ENCODE results near the gene SLC35B3. TPM values are rescaled to one million over a fixed set of nuclear protein-coding genes. Genes with fewer than 3 reads are reported as not detected.
"Not testable (repeated sequence)": the region's sequence is repeated elsewhere in the genome, so short reads cannot be mapped to it uniquely, and the experiment has no call there.

SLC35B3 gene
- total RNA-seq, 4 donors from 2014 or later = 5.6 to 13.1 (median 7.7) TPM

- intact Hi-C loops (cut with DNase I; ENCODE audit: low total_unique reads) = no loop called here
- no peak for TF ChIP-seq CTCF (IDR thresholded peaks at IDR 0.05)
- no peak for TF ChIP-seq POLR2A (IDR thresholded peaks at IDR 0.05)
- WGBS, 2 donors = 65 to 77% methylated on average over 6 of the region's 6 CpGs
- no peak overlapping the region for H3K4me3 ChIP-seq (ENCODE audit: low read depth, poor library complexity, severe bottlenecking)
- no peak for DNase-seq (ENCODE audit: low spot score in 2 of 2)
These were observed 33.4 kb upstream of the SLC35B3 start for GRCh38 chr6:8468552-8469356.

GRCh38 chr6:8462694-8463093, 27.3 kb upstream of the SLC35B3 start:
- no peak overlapping the region for H3K4me3 ChIP-seq (ENCODE audit: low read depth, poor library complexity, severe bottlenecking)
- no peak for TF ChIP-seq POLR2A (IDR thresholded peaks at IDR 0.05)
- TF ChIP-seq CTCF (IDR thresholded peaks at IDR 0.05) = no peak
- intact Hi-C loops (cut with DNase I; ENCODE audit: low total_unique reads) = no loop called here
- DNase-seq (ENCODE audit: low spot score in 2 of 2) = no peak
- WGBS, 2 donors = 57 to 65% methylated on average over 1 of the region's 1 CpG

GRCh38 chr6:8462169-8462568, 26.8 kb upstream of the SLC35B3 start:
- H3K4me3 ChIP-seq (ENCODE audit: low read depth, poor library complexity, severe bottlenecking) = no peak overlapping the region
- DNase-seq (ENCODE audit: low spot score in 2 of 2) = no peak
- 74 to 90% methylated on average over 3 of the region's 3 CpGs for WGBS, 2 donors
- no peak for TF ChIP-seq POLR2A (IDR thresholded peaks at IDR 0.05)
- TF ChIP-seq CTCF (IDR thresholded peaks at IDR 0.05) = no peak
- intact Hi-C loops (cut with DNase I; ENCODE audit: low total_unique reads) = no loop called here

GRCh38 chr6:8446391-8446790, 11.0 kb upstream of the SLC35B3 start:
- DNase-seq (ENCODE audit: low spot score in 2 of 2) = no peak
- WGBS, 2 donors = 68 to 78% methylated on average over 2 of the region's 2 CpGs
- TF ChIP-seq CTCF (IDR thresholded peaks at IDR 0.05) (no peak), POLR2A (IDR thresholded peaks at IDR 0.05) (no peak)
- H3K4me3 ChIP-seq (ENCODE audit: low read depth, poor library complexity, severe bottlenecking) = no peak overlapping the region
- intact Hi-C loops (cut with DNase I; ENCODE audit: low total_unique reads) = no loop called here

- DNase-seq (ENCODE audit: low spot score in 2 of 2); H3K4me3 ChIP-seq (ENCODE audit: low read depth, poor library complexity, severe bottlenecking); intact Hi-C loops (cut with DNase I; ENCODE audit: low total_unique reads): not testable (repeated sequence)
- 73 to 84% methylated on average over 4 of the region's 4 CpGs for WGBS, 2 donors
These were observed 10.6 kb upstream of the SLC35B3 start for GRCh38 chr6:8445930-8446329.

- H3K4me3 ChIP-seq (ENCODE audit: low read depth, poor library complexity, severe bottlenecking) = no peak overlapping the region
- WGBS, 2 donors = 3 to 47% methylated on average over 1 of the region's 1 CpG
- intact Hi-C loops (cut with DNase I; ENCODE audit: low total_unique reads) = no loop called here
- no peak for DNase-seq (ENCODE audit: low spot score in 2 of 2)
- TF ChIP-seq POLR2A (IDR thresholded peaks at IDR 0.05) (no peak), CTCF (IDR thresholded peaks at IDR 0.05) (no peak)
These were observed 6.8 kb upstream of the SLC35B3 start for GRCh38 chr6:8442150-8442549.
